Ovary (tissue), 9 donors: ENCODE measurements around the gene FBXO42. TPM values are rescaled to one million over a fixed set of nuclear protein-coding genes. Genes with fewer than 3 reads are reported as not detected.

Experiments used
- DNase-seq, 5 donors: peaks; one replicate each; pipeline ENCODE4 v3.0.0-alpha.2; 2019 to 2020
- H3K27ac ChIP-seq, 2 donors: fragments of 200-600 bp; one replicate each; pipeline versions ENCODE4 v1.5.1 to v1.8.0; 2019 to 2022
- H3K27me3 ChIP-seq: fragments of 200-600 bp; one replicate; pipeline ENCODE4 v1.8.0; 2022
- H3K36me3 ChIP-seq: fragments of 200-600 bp; sonication (generic); one replicate; pipeline ENCODE4 v1.5.1; 2019
- H3K4me1 ChIP-seq: one replicate; pipeline ENCODE4 v1.8.1; 2013; ENCODE audit warnings: mild to moderate bottlenecking, moderate library complexity; ENCODE audit not compliant: insufficient read depth
- H3K4me3 ChIP-seq: fragments of 200-600 bp; sonication (generic); one replicate; pipeline ENCODE4 v1.5.1; 2017
- H3K9me3 ChIP-seq, 2 donors: fragments of 200-600 bp in 1 of 2; sonication (generic) in 1 of 2; one replicate each; pipeline versions ENCODE4 v1.5.1 to v1.8.1; 2013 to 2019; ENCODE audit warnings: mild to moderate bottlenecking in 1 of 2, moderate library complexity in 1 of 2
- CTCF ChIP-seq, 3 donors: fragments of 450-650 bp in 2 of 3; fragments of 200-600 bp in 1 of 3; IDR thresholded peaks; one replicate each; pipeline versions ENCODE4 v1.5.1 to v1.8.0; 2016 to 2022; ENCODE audit warnings: antibody characterized with exemption in 3 of 3, mild to moderate bottlenecking in 1 of 3
- EP300 ChIP-seq: sonication (generic); formaldehyde crosslinking; IDR thresholded peaks from one replicate; pipeline ENCODE4 v1.6.1; 2017; ENCODE audit warnings: antibody characterized with exemption
- POLR2A ChIP-seq: fragments of 450-650 bp; IDR thresholded peaks from one replicate; pipeline ENCODE4 v1.6.1; 2017; ENCODE audit warnings: antibody characterized with exemption, mild to moderate bottlenecking, moderate library complexity
- WGBS, 3 donors: extraction: QIAGEN DNeasy Blood & Tissue Kit in 1 of 3; methylation state at CpG; one replicate each; pipeline versions ENCODE4 v1.1.5 to v1.1.7; 2013 to 2017; 5-methylcytosine and 5-hydroxymethylcytosine counted together
- intact Hi-C, 4 donors: fragments of 100-400 bp; cut with DNase I; formaldehyde crosslinking; loops; one replicate each; pipeline versions ENCODE4 v1.11.0 to v1.15.1; 2022 to 2023
- polyA plus RNA-seq, 2 donors: library from polyadenylated mRNA; stranded (reverse); fragments of 200-250 nt in 1 of 2; fragments of 350-450 nt in 1 of 2; fragmentation: Illumina TruSeq in 1 of 2; extraction: RNeasy Lipid Tissue Mini Kit (QIAGEN cat#74804) in 1 of 2; gene quantifications; one replicate each; pipeline ENCODE4 v1.2.3, GENCODE V29; 2013 to 2014
- total RNA-seq, 7 donors: library from RNA; depleted of rRNA in 2 of 7; stranded (reverse); fragments of >200 nt in 2 of 7; fragmentation: NEBNext Ultra II Directional in 3 of 7; extraction: Animal tissue kit (Norgen Biotek cat#: 25700) in 3 of 7; gene quantifications; one replicate each; pipeline versions ENCODE4 v1.1.0 to v1.2.4, GENCODE V29; 2016 to 2023
- donor health status: DM: no; HTN: no; CAD: no; lungs with moderate emphysema.
- donor health status: DM: no; HTN: no; CAD: no.
- donor health status: Bipolar disorder and iron deficiency.
- donor health status: DM: yes; HTN: yes; CAD: no.
- donor health status: DM: no; HTN: no; CAD: no.
- donor health status: DM: yes; HTN: yes; CAD: no.

FBXO42 gene
- total and polyA plus RNA-seq, 9 donors: 16.0 to 35.3 (median 21.9) TPM

GRCh38 chr1:16380868-16381267 is 28.6 kb upstream of the FBXO42 start:
- WGBS, 3 donors: 82 to 88% (median 82%) methylated on average over 4 of the region's 4 CpGs

GRCh38 chr1:16378443-16378842 is 26.2 kb upstream of the FBXO42 start:
- peaks cover 24% of the 10 kb centered on the region for H3K4me1 ChIP-seq
- no peaks in the 10 kb centered on the region for H3K9me3 ChIP-seq
- TF ChIP-seq CTCF (IDR thresholded peaks at IDR 0.05): no peak
- H3K4me3 ChIP-seq: no peak overlapping the region
- no peaks in the 10 kb centered on the region for H3K27me3 ChIP-seq
- H3K36me3 ChIP-seq: no peaks in the 10 kb centered on the region
- no peak for DNase-seq
- no peak overlapping the region for H3K27ac ChIP-seq
- intact Hi-C loops: no loop called here
- 70 to 81% (median 76%) methylated on average over 7 of the region's 7 CpGs for WGBS, 3 donors

More at GRCh38 chr1:16380868-16381267, 28.6 kb upstream of the FBXO42 start:
- peaks cover 23% of the 10 kb centered on the region for H3K4me1 ChIP-seq
- TF ChIP-seq CTCF (IDR thresholded peaks at IDR 0.05) (no peak), EP300 (no peak), POLR2A (no peak)
- intact Hi-C loops: no loop called here
- no peaks in the 10 kb centered on the region for H3K9me3 ChIP-seq
- no peaks in the 10 kb centered on the region for H3K36me3 ChIP-seq
- DNase-seq: no peak
- no peak overlapping the region for H3K4me3 ChIP-seq
- H3K27me3 ChIP-seq: no peaks in the 10 kb centered on the region
- H3K27ac ChIP-seq: no peak overlapping the region

GRCh38 chr1:16376971-16377370 is 24.7 kb upstream of the FBXO42 start:
- Histone ChIP-seq H3K4me3 (no peak overlapping the region), H3K27me3 (no peaks in the 10 kb centered on the region), H3K9me3 (no peaks in the 10 kb centered on the region), H3K36me3 (no peaks in the 10 kb centered on the region), H3K4me1 (peaks cover 29% of the 10 kb centered on the region), H3K27ac (no peak overlapping the region)
- 60 to 69% (median 60%) methylated on average over 4 of the region's 4 CpGs for WGBS, 3 donors
- TF ChIP-seq CTCF (IDR thresholded peaks at IDR 0.05) (no peak), EP300 (no peak), POLR2A (no peak)
- no peak for DNase-seq
- intact Hi-C loops: no loop called here

- no peak for DNase-seq
- H3K4me1 ChIP-seq: peaks cover 31% of the 10 kb centered on the region
- TF ChIP-seq CTCF (IDR thresholded peaks at IDR 0.05): no peak
- TF ChIP-seq POLR2A: no peak
- TF ChIP-seq EP300: no peak
- no peaks in the 10 kb centered on the region for H3K27me3 ChIP-seq
- H3K27ac ChIP-seq: peak overlapping the region in 1 of 2 donors; percentile 9
- intact Hi-C loops: no loop called here
- no peak overlapping the region for H3K4me3 ChIP-seq
- H3K9me3 ChIP-seq: no peaks in the 10 kb centered on the region
- 5 to 26% (median 8%) methylated on average over 15 of the region's 15 CpGs for WGBS, 3 donors
- H3K36me3 ChIP-seq: no peaks in the 10 kb centered on the region
Observed at GRCh38 chr1:16375521-16376340, 23.5 kb upstream of the FBXO42 start.
